ENCODE data around the gene TBX1.

DNA sequence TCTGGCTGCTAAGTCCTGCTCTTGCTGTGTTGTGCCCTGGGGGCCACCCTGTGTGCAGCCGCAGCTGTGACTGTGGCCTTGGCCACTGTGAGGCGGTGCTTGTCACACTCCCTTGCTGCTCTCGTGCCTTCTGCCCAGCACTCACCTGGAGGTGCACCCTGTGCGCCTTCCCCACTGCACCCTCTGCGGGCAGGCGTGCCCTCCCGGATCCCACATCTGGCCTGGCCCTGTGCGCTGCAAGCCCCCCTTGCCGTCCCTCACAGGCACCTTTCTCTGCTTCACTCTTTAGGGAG lies 27.2 kb downstream of the TBX1 start:
- TF ChIP-seq, protein P1, sequence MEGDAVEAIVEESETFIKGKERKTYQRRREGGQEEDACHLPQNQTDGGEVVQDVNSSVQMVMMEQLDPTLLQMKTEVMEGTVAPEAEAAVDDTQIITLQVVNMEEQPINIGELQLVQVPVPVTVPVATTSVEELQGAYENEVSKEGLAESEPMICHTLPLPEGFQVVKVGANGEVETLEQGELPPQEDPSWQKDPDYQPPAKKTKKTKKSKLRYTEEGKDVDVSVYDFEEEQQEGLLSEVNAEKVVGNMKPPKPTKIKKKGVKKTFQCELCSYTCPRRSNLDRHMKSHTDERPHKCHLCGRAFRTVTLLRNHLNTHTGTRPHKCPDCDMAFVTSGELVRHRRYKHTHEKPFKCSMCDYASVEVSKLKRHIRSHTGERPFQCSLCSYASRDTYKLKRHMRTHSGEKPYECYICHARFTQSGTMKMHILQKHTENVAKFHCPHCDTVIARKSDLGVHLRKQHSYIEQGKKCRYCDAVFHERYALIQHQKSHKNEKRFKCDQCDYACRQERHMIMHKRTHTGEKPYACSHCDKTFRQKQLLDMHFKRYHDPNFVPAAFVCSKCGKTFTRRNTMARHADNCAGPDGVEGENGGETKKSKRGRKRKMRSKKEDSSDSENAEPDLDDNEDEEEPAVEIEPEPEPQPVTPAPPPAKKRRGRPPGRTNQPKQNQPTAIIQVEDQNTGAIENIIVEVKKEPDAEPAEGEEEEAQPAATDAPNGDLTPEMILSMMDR (IDR thresholded peaks at IDR 0.05; ENCODE audit: borderline replicate concordance, extremely low read depth, low read length, poor library complexity, severe bottlenecking), result peak; percentile 9
- no peak for TF ChIP-seq EZH2 (IDR thresholded peaks at IDR 0.05; ENCODE audit: borderline replicate concordance, low read depth, low read length, severe bottlenecking)

Data from DND-41 (cell line).